ENCODE data around the gene TOR4A. TPM values are rescaled to one million over a fixed set of nuclear protein-coding genes. Genes with fewer than 3 reads are reported as not detected.

Gene TOR4A
- total RNA-seq, 8 experiments from 2014 or later: 0.11 to 14.2 (median 0.71) TPM

- ATAC-seq (replicated peaks in 6 of 8): no peak
- 80 to 100% (median 90%) methylated on average over 1 to 6 of the region's 15 CpGs; no CpG with 5 or more reads in 6 of the 10 experiments for WGBS, 10 experiments
- Histone ChIP-seq H3K4me1 (replicated peaks in 1 of 2) (peaks cover 12 to 17% of the 10 kb centered on the region in 2 donors), H3K4me3 (no peak overlapping the region), H3K27ac (no peak overlapping the region)
- in situ Hi-C loops (cut with MboI; ENCODE audit: low pct_unique_long_range_greater_than_20kb in 2 of 9, low sequenced_read_pairs in 9 of 9, unreplicated experiment in 9 of 9): no loop called here
Measured at GRCh38 chr9:137273611-137274320, 3.8 kb upstream of the TOR4A start.

- H3K27ac ChIP-seq: no peak overlapping the region
- WGBS, 10 experiments: 70 to 100% (median 95%) methylated on average over 1 to 6 of the region's 10 CpGs; no CpG with 5 or more reads in 5 of the 10 experiments
- peaks cover 12 to 17% of the 10 kb centered on the region in 2 donors for H3K4me1 ChIP-seq (replicated peaks in 1 of 2)
- ATAC-seq (replicated peaks in 6 of 8): no peak
- H3K4me3 ChIP-seq: no peak overlapping the region
- in situ Hi-C loops (cut with MboI; ENCODE audit: low pct_unique_long_range_greater_than_20kb in 2 of 9, low sequenced_read_pairs in 9 of 9, unreplicated experiment in 9 of 9): loop anchor here in 2 of 9 experiments (25.0 kb wide), 2 partner anchors 137 to 162 kb away; partner anchors contain the start of genes ENTPD8 (in 1 of the 2), EXD3 (in 1 of the 2) and NOXA1 (in 1 of the 2)
Measured at GRCh38 chr9:137275203-137275587, 2.3 kb upstream of the TOR4A start.

DNA sequence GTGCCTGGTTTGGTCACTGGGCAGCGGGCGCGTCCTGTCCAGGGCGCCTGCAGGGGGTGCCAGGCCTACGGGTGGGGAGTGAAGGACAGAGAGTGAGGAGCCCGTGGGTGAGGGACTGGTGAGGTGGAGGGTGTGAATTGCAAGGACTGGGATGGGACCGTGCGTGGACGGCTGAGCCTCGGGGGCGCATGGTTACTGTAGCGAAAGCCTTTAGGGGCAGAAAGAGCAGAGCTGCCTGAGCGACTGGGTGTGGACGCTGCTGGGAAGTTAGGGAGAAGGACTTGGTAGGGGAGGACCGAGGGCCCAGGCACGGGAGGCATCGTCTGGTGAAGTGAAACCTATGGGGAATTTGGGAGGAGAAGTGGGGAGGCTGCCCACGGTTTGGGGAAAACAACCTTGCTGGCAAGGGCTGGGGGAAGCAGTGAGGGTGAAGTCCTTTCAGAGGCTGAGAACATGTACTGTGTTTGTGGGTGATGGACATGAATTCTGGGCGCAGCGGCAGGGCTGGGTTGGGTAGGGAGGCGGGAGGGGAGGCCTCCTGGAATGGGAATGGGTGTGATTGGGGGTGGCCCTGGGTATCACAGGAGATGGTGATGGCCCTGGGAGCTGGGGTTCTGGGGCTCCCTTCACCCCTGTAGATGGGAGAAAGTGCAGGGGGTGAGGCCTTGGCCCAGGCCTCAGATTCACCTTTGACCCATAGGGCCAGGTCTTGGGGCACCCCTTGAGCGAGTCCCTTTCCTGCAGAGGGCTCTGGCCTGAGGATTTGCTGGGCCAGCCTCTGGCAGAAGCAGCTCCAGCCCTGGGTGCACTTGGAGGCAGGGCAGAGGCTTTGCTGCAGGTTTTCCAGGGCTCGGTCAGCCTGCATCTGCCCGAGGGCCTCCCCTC lies 1.7 kb upstream of the TOR4A start:
- peaks cover 12 to 17% of the 10 kb centered on the region in 2 donors for H3K4me1 ChIP-seq (replicated peaks in 1 of 2)
- H3K4me3 ChIP-seq: no peak overlapping the region
- no peak overlapping the region for H3K27ac ChIP-seq
- in situ Hi-C loops (cut with MboI; ENCODE audit: low pct_unique_long_range_greater_than_20kb in 2 of 9, low sequenced_read_pairs in 9 of 9, unreplicated experiment in 9 of 9): loop anchor here in 2 of 9 experiments (25.0 kb wide), 2 partner anchors 136 to 161 kb away; partner anchors contain the start of genes ENTPD8 (in 1 of the 2), EXD3 (in 1 of the 2) and NOXA1 (in 1 of the 2)
- ATAC-seq (replicated peaks in 6 of 8): no peak
- 0 to 100% (median 87%) methylated on average over 1 to 8 of the region's 24 CpGs; no CpG with 5 or more reads in 6 of the 10 experiments for WGBS, 10 experiments

DNA sequence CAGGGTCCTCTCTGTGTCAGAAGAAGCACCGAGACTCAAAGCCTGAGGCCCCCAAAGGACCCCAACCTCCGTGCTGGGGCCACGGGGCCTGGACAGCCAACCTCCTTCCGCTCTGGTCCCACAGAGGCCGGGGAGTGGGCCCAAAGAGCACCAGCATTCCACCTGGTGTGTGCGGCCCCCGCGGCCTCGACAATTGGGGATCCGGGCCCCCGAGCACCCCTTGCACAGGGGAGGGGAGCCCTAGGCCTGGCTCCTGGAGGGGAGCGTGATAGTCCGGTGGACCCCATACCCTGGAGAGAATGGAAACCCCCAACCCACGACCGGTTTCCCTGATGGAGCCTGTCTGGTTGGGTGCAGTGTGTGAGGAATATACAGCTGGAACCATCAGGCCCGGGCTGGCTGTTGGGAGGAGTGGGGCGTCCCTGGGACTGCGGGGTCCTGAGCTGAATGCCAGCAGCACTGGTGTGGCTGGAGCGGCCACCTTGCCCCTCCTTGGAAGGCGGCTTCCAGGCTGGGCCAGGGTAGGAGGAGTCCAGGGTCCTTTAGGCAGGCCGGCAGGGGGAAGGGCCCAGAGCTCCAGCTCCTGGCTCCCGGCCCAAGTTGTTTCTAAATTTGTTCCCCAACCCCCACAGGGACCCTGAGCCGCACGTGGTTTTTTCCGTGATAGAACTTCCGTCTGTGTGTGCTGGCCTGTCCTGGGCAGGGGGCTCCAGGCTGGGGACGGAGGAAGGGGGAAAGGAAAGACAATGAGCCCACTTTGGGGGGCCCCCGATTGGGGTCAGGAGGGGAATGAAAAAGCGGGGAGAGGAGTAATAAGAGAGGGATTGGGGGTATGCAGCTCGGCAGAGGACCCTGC lies 825 bp upstream of the TOR4A start:
- WGBS, 10 experiments: 8 to 90% (median 51%) methylated on average over 2 to 5 of the region's 30 CpGs; no CpG with 5 or more reads in 7 of the 10 experiments
- Histone ChIP-seq H3K4me1 (replicated peaks in 1 of 2) (peaks cover 12 to 17% of the 10 kb centered on the region in 2 donors), H3K4me3 (no peak overlapping the region), H3K27ac (peak overlapping the region in 1 of 2 donors; percentile 6)
- peak; percentile 8 to 53 (median 32) for ATAC-seq (replicated peaks in 6 of 8)
- in situ Hi-C loops (cut with MboI; ENCODE audit: low pct_unique_long_range_greater_than_20kb in 2 of 9, low sequenced_read_pairs in 9 of 9, unreplicated experiment in 9 of 9): loop anchor here in 2 of 9 experiments (25.0 kb wide), 2 partner anchors 136 to 161 kb away; partner anchors contain the start of genes ENTPD8 (in 1 of the 2), EXD3 (in 1 of the 2) and NOXA1 (in 1 of the 2)

DNA sequence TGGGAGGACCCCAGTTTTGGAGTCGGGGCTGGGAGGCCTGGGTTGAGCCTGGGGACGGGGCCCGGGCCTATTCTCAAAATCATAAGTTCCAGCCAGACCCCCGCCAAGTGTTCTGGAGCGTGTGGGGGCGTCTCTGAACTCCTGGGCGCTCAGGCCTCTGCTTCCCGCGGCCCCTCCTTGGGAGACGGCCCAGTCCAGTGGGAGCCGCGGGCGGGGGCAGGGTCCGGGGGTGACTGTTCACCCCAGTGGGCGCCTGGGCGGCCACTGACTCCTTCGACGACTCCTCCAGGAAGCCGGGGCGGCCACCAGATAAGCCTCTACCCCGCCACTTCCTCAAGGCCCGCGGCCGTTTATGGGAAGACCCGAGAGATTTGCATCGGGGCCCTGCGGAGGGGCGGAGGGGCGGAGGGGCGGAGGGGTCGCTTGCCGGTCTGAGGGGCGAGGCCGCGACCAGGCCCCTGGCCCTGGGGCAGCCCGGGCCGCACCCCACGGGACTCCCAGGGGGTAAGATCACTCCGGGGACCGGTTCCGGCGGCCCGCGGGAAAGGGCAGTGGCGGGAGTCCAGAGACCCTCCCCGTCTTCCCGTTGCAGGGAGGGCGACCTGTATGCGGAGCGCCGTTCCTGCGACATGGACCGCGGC lies 655 bp downstream of the TOR4A start:
- Histone ChIP-seq H3K4me1 (replicated peaks in 1 of 2) (peaks cover 12 to 17% of the 10 kb centered on the region in 2 donors), H3K4me3 (no peak overlapping the region), H3K27ac (no peak overlapping the region)
- ATAC-seq (replicated peaks in 6 of 8): peak in 4 of 8 experiments; percentile 1 to 28 (median 15)
- in situ Hi-C loops (cut with MboI; ENCODE audit: low pct_unique_long_range_greater_than_20kb in 2 of 9, low sequenced_read_pairs in 9 of 9, unreplicated experiment in 9 of 9): loop anchor here in 2 of 9 experiments (25.0 kb wide), 2 partner anchors 134 to 159 kb away; partner anchors contain the start of genes ENTPD8 (in 1 of the 2), EXD3 (in 1 of the 2) and NOXA1 (in 1 of the 2)
- WGBS, 10 experiments: no CpG with 5 or more reads among the region's 54 CpGs

DNA sequence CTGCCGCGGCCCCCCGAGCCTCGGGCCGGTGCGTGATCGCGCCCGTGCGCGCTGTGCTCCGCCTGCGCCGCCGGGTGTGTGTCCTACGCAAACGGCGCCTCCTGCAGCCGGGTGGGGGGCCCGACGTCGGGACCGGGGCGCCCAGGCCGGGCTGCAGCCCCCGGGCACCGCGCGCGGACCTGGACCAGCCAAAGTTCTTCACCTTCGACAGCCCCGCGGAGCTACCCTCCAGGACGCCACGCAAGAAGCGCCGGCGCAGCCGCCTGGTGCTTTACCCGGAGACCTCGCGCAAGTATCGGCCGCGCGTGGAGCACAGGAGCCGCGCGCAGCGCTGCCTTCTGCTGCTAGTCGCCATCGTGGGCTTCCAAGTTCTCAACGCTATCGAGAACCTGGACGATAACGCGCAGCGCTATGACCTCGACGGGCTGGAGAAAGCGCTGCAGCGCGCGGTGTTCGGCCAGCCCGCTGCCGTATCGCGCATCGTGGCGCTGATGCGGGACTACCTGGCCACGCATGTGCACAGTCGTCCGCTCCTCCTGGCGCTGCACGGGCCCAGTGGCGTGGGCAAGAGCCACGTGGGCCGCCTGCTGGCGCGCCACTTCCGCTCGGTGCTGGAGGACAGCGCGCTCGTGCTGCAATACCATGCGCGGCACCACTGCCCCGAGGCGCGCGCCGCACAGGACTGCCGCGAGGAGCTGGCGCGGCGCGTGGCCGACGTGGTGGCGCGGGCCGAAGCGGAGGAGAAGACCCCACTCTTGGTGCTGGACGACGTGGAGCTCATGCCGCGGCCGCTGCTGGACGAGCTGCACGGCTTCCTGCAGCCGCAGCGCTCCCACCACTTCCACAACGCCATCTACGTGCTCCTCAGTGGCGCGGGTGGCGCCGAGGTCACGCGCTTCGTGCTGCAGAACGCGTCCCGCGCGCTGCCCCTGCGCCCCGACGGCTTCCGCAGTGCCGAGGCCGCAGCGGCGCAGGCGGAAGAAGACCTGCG lies 1.5 kb downstream of the TOR4A start:
- in situ Hi-C loops (cut with MboI; ENCODE audit: low pct_unique_long_range_greater_than_20kb in 2 of 9, low sequenced_read_pairs in 9 of 9, unreplicated experiment in 9 of 9): loop anchor here in 2 of 9 experiments (25.0 kb wide), 2 partner anchors 133 to 158 kb away; partner anchors contain the start of genes ENTPD8 (in 1 of the 2), EXD3 (in 1 of the 2) and NOXA1 (in 1 of the 2)
- 86 to 100% (median 98%) methylated on average over 4 to 40 of the region's 139 CpGs; no CpG with 5 or more reads in 5 of the 10 experiments for WGBS, 10 experiments
- H3K27ac ChIP-seq: no peak overlapping the region
- H3K4me3 ChIP-seq: no peak overlapping the region
- peaks cover 12 to 17% of the 10 kb centered on the region in 2 donors for H3K4me1 ChIP-seq (replicated peaks in 1 of 2)
- ATAC-seq (replicated peaks in 6 of 8): peak in 1 of 8 experiments; percentile 0

DNA sequence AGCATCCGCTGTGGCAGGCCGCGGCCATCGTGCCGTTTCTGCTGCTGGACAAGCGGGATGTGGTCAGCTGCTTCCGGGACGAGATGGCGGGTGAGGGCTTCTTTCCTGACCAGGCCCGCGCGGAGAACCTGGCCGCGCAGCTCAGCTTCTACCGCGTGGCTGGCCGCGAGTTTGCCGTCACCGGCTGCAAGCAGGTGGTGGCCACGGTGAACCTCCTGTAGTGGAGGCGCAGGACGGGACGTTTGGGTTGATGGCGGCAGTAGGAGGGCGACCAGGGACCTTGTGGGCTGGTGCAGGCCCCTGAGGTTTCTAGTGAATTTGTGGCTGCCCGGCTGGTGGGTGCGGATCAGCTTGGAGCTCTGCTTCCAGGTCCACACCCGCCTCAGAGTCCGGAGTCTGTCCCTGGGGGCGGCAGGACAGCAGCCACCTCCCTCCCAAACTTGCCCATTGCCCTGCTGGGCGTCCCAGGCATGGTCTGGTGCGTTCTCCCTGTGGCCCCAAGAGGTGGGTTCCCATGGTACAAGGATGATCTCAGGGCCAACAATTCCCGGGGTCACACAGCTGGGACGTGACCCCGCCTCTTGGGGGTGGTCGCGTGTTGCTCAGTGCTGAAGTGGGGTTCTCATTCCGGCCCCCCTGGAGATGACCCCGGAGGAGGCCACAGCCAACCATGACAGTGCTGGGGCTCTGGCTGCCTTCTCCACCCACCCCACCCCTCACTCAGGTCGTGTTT lies 2.4 kb downstream of the TOR4A start:
- no peak for ATAC-seq (replicated peaks in 6 of 8)
- Histone ChIP-seq H3K27ac (no peak overlapping the region), H3K4me1 (replicated peaks in 1 of 2) (peaks cover 12 to 17% of the 10 kb centered on the region in 2 donors), H3K4me3 (no peak overlapping the region)
- whole genome bisulfite sequencing, 10 experiments: 30 to 100% (median 81%) methylated on average over 2 to 11 of the region's 41 CpGs; no CpG with 5 or more reads in 6 of the 10 experiments
- in situ Hi-C loops (cut with MboI; ENCODE audit: low pct_unique_long_range_greater_than_20kb in 2 of 9, low sequenced_read_pairs in 9 of 9, unreplicated experiment in 9 of 9): loop anchor here in 2 of 9 experiments (25.0 kb wide), 2 partner anchors 132 to 157 kb away; partner anchors contain the start of genes ENTPD8 (in 1 of the 2), EXD3 (in 1 of the 2) and NOXA1 (in 1 of the 2)

- Histone ChIP-seq H3K27ac (no peak overlapping the region), H3K4me3 (peak overlapping the region in 2 of 5 donors; percentile 2 to 3), H3K4me1 (replicated peaks in 1 of 2) (peaks cover 12 to 17% of the 10 kb centered on the region in 2 donors)
- in situ Hi-C loops (cut with MboI; ENCODE audit: low pct_unique_long_range_greater_than_20kb in 2 of 9, low sequenced_read_pairs in 9 of 9, unreplicated experiment in 9 of 9): loop anchor here in 2 of 9 experiments (25.0 kb wide), 2 partner anchors 132 to 157 kb away; partner anchors contain the start of genes ENTPD8 (in 1 of the 2), EXD3 (in 1 of the 2) and NOXA1 (in 1 of the 2)
- 6% methylated on average over 9 of the region's 85 CpGs; no CpG with 5 or more reads in 9 of the 10 experiments for WGBS, 10 experiments
- peak in 7 of 8 experiments; percentile 2 to 50 (median 31) for ATAC-seq (replicated peaks in 6 of 8)
Measured at GRCh38 chr9:137280474-137281344, 3.2 kb downstream of the TOR4A start.

Data from motor neuron (in vitro differentiated cells).